Pancreas (tissue), 10 donors: Measurements from ENCODE around the gene OTOG. TPM values are rescaled to one million over a fixed set of nuclear protein-coding genes. Genes with fewer than 3 reads are reported as not detected.

Experiments
- ATAC-seq, 4 donors: fragments of 200-7000 bp; cut with Tn5 transposase; one replicate each; pipeline versions ENCODE4 v1.8.0 to v1.9.1; 2020; ENCODE audit warnings: mild to moderate bottlenecking in 4 of 4, moderate library complexity in 4 of 4
- DNase-seq, 6 donors: peaks; one replicate each; pipeline ENCODE4 v3.0.0-alpha.2; 2020
- FAIRE-seq: peaks from 2 replicates; lab custom pipeline; 2012; peaks lifted over from hg19 to GRCh38; lab: Jason Lieb, UNC
- H3K27ac ChIP-seq, 4 donors: fragments of 200-600 bp; sonication (generic); 1 replicate in 3 of 4; 2 replicates in 1 of 4; pipeline versions ENCODE4 v1.5.0 to v1.8.0; 2020
- H3K27me3 ChIP-seq, 4 donors: fragments of 200-600 bp; one replicate each; pipeline ENCODE4 v1.8.0; 2021
- H3K36me3 ChIP-seq, 3 donors: fragments of 200-600 bp; sonication (generic) in 1 of 3; one replicate each; pipeline versions ENCODE4 v1.5.0 to v1.8.0; 2020 to 2021
- H3K4me1 ChIP-seq, 3 donors: fragments of 200-600 bp; one replicate each; pipeline ENCODE4 v1.8.0; 2021
- H3K4me3 ChIP-seq, 4 donors: fragments of 200-600 bp; sonication (generic) in 2 of 4; one replicate each; pipeline versions ENCODE4 v1.5.0 to v1.8.0; 2020 to 2021
- H3K9me3 ChIP-seq, 4 donors: fragments of 200-600 bp; one replicate each; pipeline ENCODE4 v1.8.0; 2021
- WGBS, 2 donors: extraction: QIAGEN DNeasy Blood & Tissue Kit; methylation state at CpG; one replicate each; pipeline ENCODE4 v1.1.7; 2013; 5-methylcytosine and 5-hydroxymethylcytosine counted together
- intact Hi-C, 3 donors: fragments of 100-400 bp; cut with DNase I; formaldehyde crosslinking; loops; one replicate each; pipeline versions ENCODE4 v1.11.1 to v1.14.2; 2022
- polyA plus RNA-seq, 2 donors: library from polyadenylated mRNA; stranded (reverse); fragments of 200-250 nt; gene quantifications; one replicate each; pipeline ENCODE4 v1.2.3, GENCODE V29; 2013
- total RNA-seq, 6 donors: library from RNA; stranded (reverse); fragmentation: NEBNext Ultra II Directional in 4 of 6; extraction: Animal tissue kit (Norgen Biotek cat#: 25700) in 4 of 6; gene quantifications; one replicate each; pipeline versions ENCODE4 v1.2.1 to v1.2.4, GENCODE V29; 2021 to 2023
- TF ChIP-seq, protein P1 (sequence below), 4 donors: fragments of 200-600 bp; sonication (generic) in 3 of 4; IDR thresholded peaks; one replicate each; pipeline versions ENCODE4 v1.5.0 to v1.8.0; 2021; ENCODE audit warnings: antibody characterized with exemption in 4 of 4
- donor health status: healthy with polysubstance abuse.
- donor health status: DM: no; HTN: no; CAD: no; lungs with moderate emphysema.
- donor health status: DM: no; HTN: no; CAD: no.
- donor health status: control.
- donor health status: control.
- donor health status: Bipolar disorder and iron deficiency.
- donor health status: DM: yes; HTN: yes; CAD: no.
- donor health status: DM: no; HTN: no; CAD: no.
- donor health status: DM: no; HTN: no; CAD: no.
- donor health status: DM: yes; HTN: yes; CAD: no.

OTOG gene
- total and polyA plus RNA-seq, 8 donors = not detected

GRCh38 chr11:17588166-17588565, 41.1 kb downstream of the OTOG start:
- H3K4me3 ChIP-seq = no peak overlapping the region
- no peaks in the 10 kb centered on the region for H3K4me1 ChIP-seq
- H3K27me3 ChIP-seq = no peaks in the 10 kb centered on the region
- WGBS, 2 donors = 67 to 69% methylated on average over 8 of the region's 8 CpGs
- TF ChIP-seq, protein P1, sequence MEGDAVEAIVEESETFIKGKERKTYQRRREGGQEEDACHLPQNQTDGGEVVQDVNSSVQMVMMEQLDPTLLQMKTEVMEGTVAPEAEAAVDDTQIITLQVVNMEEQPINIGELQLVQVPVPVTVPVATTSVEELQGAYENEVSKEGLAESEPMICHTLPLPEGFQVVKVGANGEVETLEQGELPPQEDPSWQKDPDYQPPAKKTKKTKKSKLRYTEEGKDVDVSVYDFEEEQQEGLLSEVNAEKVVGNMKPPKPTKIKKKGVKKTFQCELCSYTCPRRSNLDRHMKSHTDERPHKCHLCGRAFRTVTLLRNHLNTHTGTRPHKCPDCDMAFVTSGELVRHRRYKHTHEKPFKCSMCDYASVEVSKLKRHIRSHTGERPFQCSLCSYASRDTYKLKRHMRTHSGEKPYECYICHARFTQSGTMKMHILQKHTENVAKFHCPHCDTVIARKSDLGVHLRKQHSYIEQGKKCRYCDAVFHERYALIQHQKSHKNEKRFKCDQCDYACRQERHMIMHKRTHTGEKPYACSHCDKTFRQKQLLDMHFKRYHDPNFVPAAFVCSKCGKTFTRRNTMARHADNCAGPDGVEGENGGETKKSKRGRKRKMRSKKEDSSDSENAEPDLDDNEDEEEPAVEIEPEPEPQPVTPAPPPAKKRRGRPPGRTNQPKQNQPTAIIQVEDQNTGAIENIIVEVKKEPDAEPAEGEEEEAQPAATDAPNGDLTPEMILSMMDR (IDR thresholded peaks at IDR 0.05) = no peak
- H3K36me3 ChIP-seq = no peaks in the 10 kb centered on the region
- intact Hi-C loops = no loop called here
- no peak for ATAC-seq
- no peak overlapping the region for H3K27ac ChIP-seq
- peak in 1 of 6 donors; percentile 5 for DNase-seq
- no peaks in the 10 kb centered on the region for H3K9me3 ChIP-seq
- no peak for FAIRE-seq

DNA sequence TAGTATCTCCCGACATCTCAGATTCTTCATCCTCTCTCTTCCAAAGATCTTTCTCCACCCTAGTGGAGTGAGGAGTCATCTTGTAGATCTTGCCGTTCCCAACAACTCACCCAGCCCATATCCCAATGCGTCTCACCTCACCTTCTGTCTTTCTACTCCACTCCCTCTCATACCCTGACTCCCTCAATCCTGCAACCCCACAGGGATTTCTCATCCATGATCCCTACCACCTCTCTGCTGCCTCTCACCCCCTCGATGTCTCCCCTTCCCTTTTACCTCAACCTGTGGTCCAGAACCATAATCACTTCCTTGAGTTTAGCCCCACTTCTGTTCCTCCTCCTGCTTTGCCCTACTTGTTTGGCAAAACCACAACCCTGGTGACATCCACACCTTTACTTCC, 41.7 kb downstream of the OTOG start:
- Histone ChIP-seq H3K27me3 (no peaks in the 10 kb centered on the region), H3K27ac (no peak overlapping the region), H3K4me3 (no peak overlapping the region), H3K4me1 (no peaks in the 10 kb centered on the region), H3K36me3 (no peaks in the 10 kb centered on the region), H3K9me3 (no peaks in the 10 kb centered on the region)
- TF ChIP-seq, protein P1 (IDR thresholded peaks at IDR 0.05) = no peak
- ATAC-seq (no peak), DNase-seq (no peak), FAIRE-seq (no peak)
- intact Hi-C loops = no loop called here
- WGBS, 2 donors = 65 to 80% methylated on average over 4 of the region's 4 CpGs

DNA sequence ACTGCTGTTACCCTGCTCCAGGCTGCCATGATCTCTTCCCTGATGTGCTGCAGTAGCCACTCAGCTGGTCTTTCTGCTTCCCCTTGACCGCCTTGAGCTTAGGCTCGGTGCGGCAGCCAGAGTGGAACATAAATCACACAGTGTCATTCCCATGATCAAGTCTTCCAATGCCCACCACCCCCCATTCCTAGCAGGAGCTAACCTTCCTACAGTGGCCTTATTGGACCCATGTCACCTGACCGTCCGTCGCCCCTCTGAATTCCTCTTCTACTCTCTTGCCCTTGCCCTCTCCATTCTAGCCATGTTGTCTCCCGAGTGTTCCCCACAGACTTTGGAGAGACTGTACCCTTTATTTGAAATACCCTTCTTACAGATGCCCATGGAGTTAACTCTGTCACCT, 43.4 kb downstream of the OTOG start:
- Histone ChIP-seq H3K9me3 (no peaks in the 10 kb centered on the region), H3K27me3 (no peaks in the 10 kb centered on the region), H3K4me1 (no peaks in the 10 kb centered on the region), H3K36me3 (no peaks in the 10 kb centered on the region), H3K27ac (no peak overlapping the region), H3K4me3 (no peak overlapping the region)
- ATAC-seq = no peak
- DNase-seq = peak in 1 of 6 donors; percentile 0
- TF ChIP-seq, protein P1 (IDR thresholded peaks at IDR 0.05) = no peak
- 83 to 85% methylated on average over 7 of the region's 7 CpGs for WGBS, 2 donors
- FAIRE-seq = no peak
- intact Hi-C loops = loop anchor here in 1 of 3 donors (10.0 kb wide), 1 partner anchor 384 kb away; no protein-coding TSS in a partner anchor

- DNase-seq (peak in 1 of 6 donors; percentile 6), ATAC-seq (no peak), FAIRE-seq (no peak)
- 72 to 80% methylated on average over 11 of the region's 11 CpGs for WGBS, 2 donors
- no peaks in the 10 kb centered on the region for H3K36me3 ChIP-seq
- no peaks in the 10 kb centered on the region for H3K27me3 ChIP-seq
- no peak overlapping the region for H3K27ac ChIP-seq
- H3K4me1 ChIP-seq = no peaks in the 10 kb centered on the region
- TF ChIP-seq, protein P1 (IDR thresholded peaks at IDR 0.05) = no peak
- intact Hi-C loops = loop anchor here in 1 of 3 donors (10.0 kb wide), 1 partner anchor 384 kb away; no protein-coding TSS in a partner anchor
- H3K4me3 ChIP-seq = no peak overlapping the region
- H3K9me3 ChIP-seq = no peaks in the 10 kb centered on the region
These were observed 44.2 kb downstream of the OTOG start for GRCh38 chr11:17591293-17591692.

DNA sequence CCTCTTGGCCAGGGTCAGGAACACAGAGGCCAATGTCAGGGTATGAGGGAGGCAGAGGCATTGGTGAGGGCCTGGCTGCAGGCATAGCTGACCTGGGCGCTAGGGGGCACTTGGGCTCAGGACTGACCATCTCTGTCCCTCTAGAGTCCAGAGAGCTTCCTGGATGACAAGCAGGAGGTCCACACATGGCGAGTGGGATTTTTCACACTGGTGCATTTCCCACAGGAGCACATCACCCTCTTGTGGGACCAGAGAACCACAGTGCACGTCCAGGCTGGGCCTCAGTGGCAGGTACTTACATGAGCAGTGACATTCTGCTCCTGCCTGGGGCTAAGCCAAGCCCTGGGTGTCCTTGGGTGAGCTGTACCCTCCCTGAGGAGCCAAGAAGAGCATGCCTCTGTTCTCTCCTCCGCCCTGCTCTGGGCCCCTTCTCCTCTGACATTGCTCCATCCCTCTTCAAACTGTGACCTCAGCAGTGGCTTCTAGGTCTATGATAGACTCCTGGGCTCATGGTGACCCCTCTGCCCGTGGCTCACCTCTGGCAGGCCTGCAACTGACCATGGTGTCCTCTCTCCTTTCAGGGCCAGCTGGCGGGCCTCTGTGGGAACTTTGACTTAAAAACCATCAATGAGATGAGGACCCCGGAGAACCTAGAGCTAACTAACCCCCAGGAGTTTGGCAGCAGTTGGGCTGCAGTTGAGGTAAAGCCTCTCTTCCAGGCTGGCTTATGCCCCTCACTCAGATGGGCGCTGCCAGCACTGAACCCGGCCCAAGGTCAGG, 46.6 kb downstream of the OTOG start:
- DNase-seq = peak in 1 of 6 donors; percentile 5

More for the DNA sequence above, 46.6 kb downstream of the OTOG start:
- intact Hi-C loops = loop anchor here in 1 of 3 donors (10.0 kb wide), 1 partner anchor 381 kb away; no protein-coding TSS in a partner anchor
- H3K27me3 ChIP-seq = no peaks in the 10 kb centered on the region
- no peaks in the 10 kb centered on the region for H3K4me1 ChIP-seq
- H3K9me3 ChIP-seq = no peaks in the 10 kb centered on the region
- FAIRE-seq (no peak), ATAC-seq (no peak)
- H3K36me3 ChIP-seq = no peaks in the 10 kb centered on the region
- H3K27ac ChIP-seq = no peak overlapping the region
- H3K4me3 ChIP-seq = no peak overlapping the region
- WGBS, 2 donors = 63 to 67% methylated on average over 9 of the region's 9 CpGs
- TF ChIP-seq, protein P1 (IDR thresholded peaks at IDR 0.05) = no peak
